NCI-H128 (cell line): ENCODE measurements around the gene MRTO4.
A peak's percentile ranks its signal among the peaks of the same experiment; 100 is the strongest.
"Not testable (repeated sequence)": the region's sequence is repeated elsewhere in the genome, so short reads cannot be mapped to it uniquely, and the experiment has no call there.

Source experiments
- DNase-seq: peaks from one replicate; lab custom pipeline; 2025; ENCODE audit not compliant: unreplicated experiment; lab: John Stamatoyannopoulos, UW

Gene MRTO4

GRCh38 chr1:19251305-19252196 is at the start of gene MRTO4, which contains the start of gene EMC1:
Gene MRTO4 (plus strand): TSS chr1:19251805. CDS start chr1:19251836, 31 bp downstream.
Gene EMC1 (minus strand): TSS chr1:19251524. CDS start chr1:19251509, 15 bp downstream.
- peak; percentile 61 for DNase-seq

GRCh38 chr1:19202396-19202795 is 49.2 kb upstream of the MRTO4 start:
- DNase-seq = no peak

GRCh38 chr1:19203440-19203839 is 48.2 kb upstream of the MRTO4 start:
- no peak for DNase-seq

- DNase-seq = no peak
These were observed 46.9 kb upstream of the MRTO4 start for GRCh38 chr1:19204446-19205266.

GRCh38 chr1:19205403-19205802 is 46.2 kb upstream of the MRTO4 start:
- DNase-seq = no peak

GRCh38 chr1:19205845-19206244 is 45.8 kb upstream of the MRTO4 start:
- DNase-seq = no peak

- DNase-seq = no peak
These were observed 44.7 kb upstream of the MRTO4 start for GRCh38 chr1:19206947-19207346.

- DNase-seq = no peak
These were observed 42.7 kb upstream of the MRTO4 start for GRCh38 chr1:19208710-19209438.

GRCh38 chr1:19209439-19209989 is 42.1 kb upstream of the MRTO4 start:
- DNase-seq = no peak

GRCh38 chr1:19209990-19210771 is 41.4 kb upstream of the MRTO4 start, which contains the start of gene UBR4:
Gene UBR4 (minus strand): TSS chr1:19210266. CDS start chr1:19210248, 18 bp downstream.
- DNase-seq = peak; percentile 97

GRCh38 chr1:19210772-19211549 is 40.6 kb upstream of the MRTO4 start:
- no peak for DNase-seq

GRCh38 chr1:19212167-19212566 is 39.4 kb upstream of the MRTO4 start:
- DNase-seq = no peak

GRCh38 chr1:19213580-19213979 is 38.0 kb upstream of the MRTO4 start:
- no peak for DNase-seq

GRCh38 chr1:19216585-19216984 is 35.0 kb upstream of the MRTO4 start:
- not testable (repeated sequence) for DNase-seq

- no peak for DNase-seq
These were observed 32.2 kb upstream of the MRTO4 start for GRCh38 chr1:19219451-19219850.

GRCh38 chr1:19220080-19220846 is 31.3 kb upstream of the MRTO4 start:
- no peak for DNase-seq

GRCh38 chr1:19220991-19221390 is 30.6 kb upstream of the MRTO4 start:
- no peak for DNase-seq

- DNase-seq = no peak
These were observed 29.0 kb upstream of the MRTO4 start for GRCh38 chr1:19222573-19222972.
